HG03045 (cell line): ENCODE results near the gene SEMA6B.
"Not testable (repeated sequence)": the region's sequence is repeated elsewhere in the genome, so short reads cannot be mapped to it uniquely, and the experiment has no call there.

Experiments used
- ATAC-seq: cut with Tn5 transposase; IDR thresholded peaks from one replicate; pipeline ENCODE4 v1.9.1; 2021; ENCODE audit warnings: mild to moderate bottlenecking, moderate library complexity; ENCODE audit not compliant: unreplicated experiment

SEMA6B gene

GRCh38 chr19:4548238-4548584 lies 11.3 kb downstream of the SEMA6B start:
- ATAC-seq, result no peak

DNA sequence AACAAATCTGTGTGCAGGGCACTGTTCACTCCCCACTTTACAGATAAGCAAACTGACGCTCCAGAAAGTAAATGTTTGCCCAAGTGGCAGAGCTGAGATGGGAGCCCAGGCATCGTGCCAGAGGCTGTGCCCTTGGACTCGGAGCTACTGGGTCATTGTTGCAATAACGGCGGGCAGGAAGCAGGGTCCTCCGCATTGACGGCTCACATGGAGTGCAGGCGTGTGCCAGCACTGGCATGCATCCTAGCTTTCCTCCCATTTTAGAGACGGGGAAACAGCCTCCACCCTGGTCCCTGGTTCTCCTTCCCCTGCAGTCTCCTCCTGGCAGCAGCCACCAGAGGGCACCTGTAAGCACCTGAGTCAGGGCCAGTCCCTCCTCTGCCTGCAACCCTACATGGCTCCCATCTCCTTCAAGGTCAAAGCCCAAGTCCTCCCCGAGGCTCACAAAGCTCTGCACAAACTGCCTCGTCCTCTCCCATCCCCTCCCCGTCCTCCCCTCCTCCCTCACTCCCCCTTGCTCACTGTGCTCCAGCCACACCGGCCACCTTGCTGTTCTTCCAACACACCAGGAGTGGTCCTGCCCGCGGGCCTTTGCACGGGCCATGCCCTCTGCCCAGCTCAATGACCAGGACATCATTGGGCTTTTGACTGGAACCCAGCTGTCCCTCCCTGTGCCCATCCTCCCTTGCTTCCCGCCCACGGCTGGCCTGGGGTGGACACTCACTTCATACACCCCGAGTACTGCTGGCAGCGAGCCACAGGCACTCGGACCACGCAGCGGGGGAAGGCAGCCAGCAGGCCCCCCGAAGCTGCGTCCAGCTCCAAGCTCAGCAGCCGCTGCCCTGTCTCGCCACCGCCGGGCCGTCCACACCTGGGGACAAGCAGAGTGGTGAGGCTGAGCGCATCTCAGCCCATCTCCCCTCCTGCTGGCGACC lies 11.9 kb downstream of the SEMA6B start:
- ATAC-seq, result no peak

- ATAC-seq, result no peak
These were observed 15.4 kb downstream of the SEMA6B start for GRCh38 chr19:4543842-4544647.

- no peak for ATAC-seq
These were observed 16.3 kb downstream of the SEMA6B start for GRCh38 chr19:4542896-4543841.

DNA sequence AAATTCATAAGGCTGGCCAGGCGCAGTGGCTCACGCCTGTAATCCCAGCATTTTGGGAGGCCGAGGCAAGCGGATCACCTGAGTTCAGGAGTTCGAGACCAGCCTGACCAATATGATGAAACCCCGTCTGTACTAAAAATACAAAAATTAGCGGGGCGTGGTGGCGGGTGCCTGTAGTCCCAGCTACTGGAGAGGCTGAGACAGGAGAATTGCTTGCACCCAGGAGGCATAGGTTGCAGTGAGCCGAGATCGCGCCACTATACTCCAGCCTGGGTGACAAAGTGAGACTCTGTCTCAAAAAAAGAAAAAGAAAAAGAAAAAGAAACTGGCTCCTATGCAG lies 17.7 kb downstream of the SEMA6B start:
- not testable (repeated sequence) for ATAC-seq

DNA sequence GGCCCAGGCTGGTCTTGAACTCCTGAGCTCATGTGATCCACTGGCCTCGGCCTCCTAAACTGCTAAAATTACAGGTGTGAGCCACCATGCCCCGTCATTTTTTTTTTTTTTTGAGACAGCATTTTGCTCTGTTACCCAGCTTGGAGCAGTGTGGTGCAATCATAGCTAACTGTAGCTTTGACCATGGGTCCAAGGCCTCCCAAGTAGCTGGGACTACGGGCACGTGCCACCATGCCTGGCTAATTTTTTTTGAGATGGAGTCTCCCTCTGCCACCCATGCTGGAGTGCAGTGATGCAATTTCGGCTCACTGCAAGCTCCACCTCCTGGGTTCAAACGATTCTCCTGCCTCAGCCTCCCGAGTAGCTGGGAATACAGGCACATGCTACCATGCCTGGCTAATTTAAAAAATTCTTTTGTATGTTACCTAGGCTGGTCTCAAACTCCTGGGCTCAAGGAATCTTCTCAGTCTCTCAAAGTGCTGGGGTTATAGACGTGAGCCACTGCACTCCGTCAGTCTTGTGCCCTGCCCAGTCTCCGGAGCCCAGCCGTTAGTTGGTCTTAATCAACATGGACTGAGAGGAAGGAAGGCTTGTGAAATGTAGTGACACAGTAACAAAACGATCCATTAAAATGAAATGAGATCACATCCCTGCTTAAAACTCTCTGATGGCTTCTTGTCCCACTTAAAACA lies 18.2 kb downstream of the SEMA6B start:
- ATAC-seq, result no peak

DNA sequence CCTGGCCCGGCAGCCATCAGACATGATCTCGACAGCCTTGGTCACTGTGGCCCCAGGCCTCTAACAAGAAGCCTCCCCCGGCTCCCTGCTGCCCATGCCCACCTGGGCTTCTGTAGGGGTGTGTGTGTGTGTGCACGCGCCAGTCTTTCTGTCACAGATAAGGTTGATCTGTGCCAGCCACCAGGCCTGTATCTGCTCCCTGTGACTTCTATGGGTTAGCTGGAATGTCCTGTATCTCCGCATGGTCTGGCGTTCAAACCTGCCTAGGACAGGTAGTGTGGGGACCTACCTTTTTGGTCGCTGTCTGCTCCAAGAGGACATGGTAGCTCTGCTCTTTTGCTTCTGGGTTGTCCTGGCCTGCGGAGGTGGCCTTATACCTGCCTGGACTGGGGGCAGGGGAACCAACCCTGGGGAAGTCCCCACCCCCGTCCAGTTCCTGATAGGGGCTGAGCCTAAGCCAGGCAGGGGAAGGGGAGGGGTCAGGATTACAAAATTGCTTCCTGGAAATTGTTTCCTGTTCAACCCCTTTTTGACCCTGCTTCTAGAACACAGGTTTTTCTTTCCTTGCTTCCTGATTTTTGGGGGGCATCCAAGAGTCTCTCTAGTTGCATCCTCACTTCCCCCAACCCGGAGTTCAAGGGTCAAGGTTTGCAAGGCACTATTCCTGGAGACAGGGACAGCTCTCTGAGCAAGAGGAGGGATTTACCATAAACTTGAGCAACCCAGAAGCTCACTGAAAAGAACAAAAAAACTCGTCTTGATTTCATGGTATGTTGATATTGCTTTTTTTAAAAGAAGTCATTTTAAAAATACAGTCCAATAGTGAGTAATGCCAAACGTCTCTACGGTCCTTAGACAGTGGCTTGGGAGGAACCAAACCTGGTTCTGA lies 19.5 kb downstream of the SEMA6B start, which contains the start of gene LRG1:
TSS of gene LRG1 (minus strand) at position 344 of the 889 bp plus-strand sequence. CDS start at position 321, 23 bp downstream.
- ATAC-seq, result no peak

DNA sequence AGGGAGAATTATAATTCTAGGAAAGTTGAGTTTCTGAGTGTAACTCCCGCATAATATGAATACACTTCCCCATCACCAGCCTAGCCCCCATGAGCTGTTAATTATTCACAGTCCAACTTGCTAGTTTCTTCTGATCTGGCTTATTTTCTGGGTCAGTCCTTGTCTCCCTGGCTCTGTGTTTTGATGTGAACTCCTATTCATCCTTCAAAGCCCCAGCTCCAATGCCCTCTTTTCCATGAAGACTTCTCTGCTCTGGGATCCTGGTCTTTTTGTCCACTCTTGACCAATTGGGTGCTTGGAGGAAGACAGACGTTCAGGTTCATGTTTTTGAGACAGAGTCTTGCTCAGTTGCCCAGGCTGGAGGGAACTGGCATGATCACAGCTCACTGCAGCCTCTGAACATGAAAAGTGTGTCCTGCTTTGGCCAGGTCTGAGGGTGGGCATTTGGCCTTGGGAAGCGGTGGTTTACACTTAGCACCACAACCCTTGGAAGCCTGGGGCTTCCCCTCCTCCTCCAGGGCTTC lies 20.3 kb downstream of the SEMA6B start:
- ATAC-seq, result no peak

- ATAC-seq, result no peak
These were observed 20.9 kb downstream of the SEMA6B start for GRCh38 chr19:4538601-4538954.

DNA sequence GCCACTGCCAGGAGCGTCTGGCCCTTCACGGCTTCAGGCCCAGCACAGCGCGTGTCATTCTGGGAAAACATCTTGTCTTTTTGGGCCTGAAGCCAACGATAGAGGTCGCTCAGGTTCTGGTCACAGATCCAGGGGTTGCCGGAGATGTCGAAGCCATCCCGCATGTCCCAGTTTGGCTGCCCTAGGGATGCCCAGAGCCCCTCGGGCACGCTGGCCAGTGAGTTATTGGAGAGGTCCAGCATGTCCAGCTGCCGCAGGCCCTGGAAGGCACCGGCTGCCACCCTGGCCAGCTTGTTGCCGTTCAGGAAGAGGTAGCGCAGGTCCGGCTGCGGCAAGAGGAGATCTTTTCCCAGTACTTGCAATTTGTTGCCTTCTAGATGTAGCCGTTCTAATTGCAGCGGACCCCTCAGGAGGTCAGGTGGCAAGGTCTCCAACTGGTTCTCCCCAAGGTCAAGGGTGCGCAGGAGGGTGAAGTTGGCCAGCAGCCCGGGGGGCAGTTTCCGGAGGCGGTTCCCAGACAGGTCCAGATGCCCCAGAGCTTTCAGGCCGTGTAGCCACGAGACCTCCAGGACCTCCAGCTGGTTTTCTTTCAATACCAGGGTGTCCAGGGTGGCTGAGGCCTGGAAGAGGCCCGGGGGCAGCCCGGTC lies 21.4 kb downstream of the SEMA6B start:
- no peak for ATAC-seq

GRCh38 chr19:4536798-4537197 lies 22.7 kb downstream of the SEMA6B start:
- no peak for ATAC-seq

DNA sequence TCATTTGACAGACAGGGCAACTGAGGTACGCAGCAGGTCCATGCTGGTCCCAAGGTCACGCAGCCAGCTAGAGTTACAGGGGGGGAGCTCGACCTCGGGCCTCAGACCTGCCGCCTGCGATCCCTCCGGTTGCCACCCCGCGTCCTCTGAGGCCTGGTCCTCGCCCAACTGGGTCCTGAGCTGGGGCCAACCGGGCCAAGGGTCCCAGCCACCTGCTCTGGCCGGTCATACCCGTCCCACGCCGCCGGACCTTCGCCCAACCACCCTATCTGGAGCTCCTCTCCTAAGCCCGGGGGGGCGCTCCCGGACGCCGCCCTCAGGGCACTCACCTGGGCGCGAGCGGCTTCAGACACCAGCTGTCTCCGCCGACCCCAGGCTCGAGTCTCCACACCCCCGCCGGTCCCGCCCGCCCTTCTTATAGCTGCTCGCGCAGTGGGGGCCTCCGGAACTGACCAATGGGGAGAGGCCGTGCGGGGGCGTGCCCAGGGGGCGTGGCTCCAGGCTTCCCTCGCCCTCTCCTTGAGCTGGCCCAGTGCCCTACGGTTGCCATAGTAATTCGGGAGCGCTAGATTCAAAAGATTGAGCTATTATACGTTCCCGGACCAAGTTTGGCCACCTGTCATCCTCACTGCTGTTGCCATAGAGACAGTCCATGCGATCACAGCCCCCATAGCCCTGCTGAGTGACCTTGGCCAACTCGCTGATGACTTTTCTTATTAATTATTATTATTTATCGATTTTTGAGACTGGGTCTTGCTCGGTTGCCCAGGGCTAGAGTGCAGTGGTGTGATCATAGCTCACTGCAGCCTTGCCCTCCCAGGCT lies 24.4 kb downstream of the SEMA6B start, which contains the start of gene PLIN5:
TSS of gene PLIN5 (minus strand) at position 389 of the 823 bp plus-strand sequence. CDS start 1,150 bp downstream, outside the sequence.
- ATAC-seq, result no peak

- ATAC-seq, result no peak
These were observed 25.6 kb downstream of the SEMA6B start for GRCh38 chr19:4533835-4534424.

GRCh38 chr19:4533334-4533733 lies 26.1 kb downstream of the SEMA6B start:
- no peak for ATAC-seq

- ATAC-seq, result no peak
These were observed 27.8 kb downstream of the SEMA6B start for GRCh38 chr19:4531562-4532165.

- no peak for ATAC-seq
These were observed 29.5 kb downstream of the SEMA6B start for GRCh38 chr19:4529924-4530522.
